HepG2 (cell line): ENCODE measurements around the gene CHMP5. TPM values are rescaled to one million over a fixed set of nuclear protein-coding genes. Genes with fewer than 3 reads are reported as not detected.

Experiments used
- BHLHE40 ChIP-seq: IDR thresholded peaks from 2 replicates; pipeline ENCODE4 v1.6.1; 2011; ENCODE audit warnings: low read length, improper control_type of control experiment
- CEBPG ChIP-seq: IDR thresholded peaks from 2 replicates; pipeline ENCODE4 v1.6.1; 2016
- CREM ChIP-seq, 2 experiments: sonication (generic) in 1 of 2; formaldehyde crosslinking in 1 of 2; IDR thresholded peaks; 2 replicates each; pipeline versions ENCODE4 v1.4.0 to v1.6.1; 2016 to 2020; ENCODE audit warnings: antibody characterized with exemption in 1 of 2, mild to moderate bottlenecking in 1 of 2, missing genetic modification reagents in 1 of 2
- FIP1L1 ChIP-seq: fragments of 200-400 bp; formaldehyde crosslinking; IDR thresholded peaks from 2 replicates; pipeline ENCODE4 v1.6.1; 2018; ENCODE audit warnings: low read depth, mild to moderate bottlenecking, low read length, moderate library complexity, borderline replicate concordance; ENCODE audit not compliant: insufficient read depth
- GABPB1 ChIP-seq: IDR thresholded peaks from 2 replicates; pipeline ENCODE4 v1.6.1; 2016; ENCODE audit warnings: mild to moderate bottlenecking, missing genetic modification reagents, moderate library complexity, missing compliant biosample characterization
- IRF1 ChIP-seq: sonication (generic); formaldehyde crosslinking; IDR thresholded peaks from 2 replicates; pipeline ENCODE4 v1.4.0; 2020; ENCODE audit warnings: low read depth, mild to moderate bottlenecking, missing genetic modification reagents
- MIXL1 ChIP-seq: IDR thresholded peaks from 2 replicates; pipeline ENCODE4 v1.6.1; 2016
- NR2F2 ChIP-seq: IDR thresholded peaks from 2 replicates; pipeline ENCODE4 v1.6.1; 2012; ENCODE audit warnings: low read depth, inconsistent platforms, borderline replicate concordance
- ONECUT2 ChIP-seq: sonication (generic); formaldehyde crosslinking; IDR thresholded peaks from 2 replicates; pipeline ENCODE4 v1.4.0; 2020; ENCODE audit warnings: missing genetic modification reagents
- PAF1 ChIP-seq: IDR thresholded peaks from 2 replicates; pipeline ENCODE4 v1.6.1; 2016; ENCODE audit warnings: missing genetic modification reagents, missing compliant biosample characterization
- RBAK ChIP-seq: sonication (generic); formaldehyde crosslinking; IDR thresholded peaks from 2 replicates; pipeline ENCODE4 v1.5.1; 2020; ENCODE audit warnings: mild to moderate bottlenecking, missing genetic modification reagents
- RFXANK ChIP-seq: IDR thresholded peaks from 2 replicates; pipeline ENCODE4 v1.6.1; 2016
- RFXAP ChIP-seq: sonication (generic); formaldehyde crosslinking; IDR thresholded peaks from 2 replicates; pipeline ENCODE4 v1.4.0; 2020; ENCODE audit warnings: missing genetic modification reagents, borderline replicate concordance
- SALL1 ChIP-seq: sonication (generic); formaldehyde crosslinking; IDR thresholded peaks from 2 replicates; pipeline ENCODE4 v1.8.0; 2022; ENCODE audit warnings: mild to moderate bottlenecking, missing genetic modification reagents
- SRY ChIP-seq: sonication (generic); formaldehyde crosslinking; IDR thresholded peaks from 2 replicates; pipeline ENCODE4 v1.8.0; 2022; ENCODE audit warnings: mild to moderate bottlenecking, missing genetic modification reagents
- TCF7L2 ChIP-seq: IDR thresholded peaks from 2 replicates; pipeline ENCODE4 v1.6.1; 2011; ENCODE audit warnings: mild to moderate bottlenecking, low read depth, low read length, moderate library complexity
- TRAFD1 ChIP-seq: sonication (generic); formaldehyde crosslinking; IDR thresholded peaks from 2 replicates; pipeline ENCODE4 v1.5.1; 2020; ENCODE audit warnings: missing genetic modification reagents, mild to moderate bottlenecking, borderline replicate concordance
- ZFP41 ChIP-seq: sonication (generic); formaldehyde crosslinking; IDR thresholded peaks from 2 replicates; pipeline ENCODE4 v1.4.0; 2020; ENCODE audit warnings: mild to moderate bottlenecking, missing genetic modification reagents, borderline replicate concordance
- ZFP90 ChIP-seq: sonication (generic); formaldehyde crosslinking; IDR thresholded peaks from 2 replicates; pipeline ENCODE4 v1.8.0; 2022; ENCODE audit warnings: missing genetic modification reagents, mild to moderate bottlenecking, inconsistent platforms, borderline replicate concordance
- ZKSCAN5 ChIP-seq: sonication (generic); formaldehyde crosslinking; IDR thresholded peaks from 2 replicates; pipeline ENCODE4 v1.5.1; 2020; ENCODE audit warnings: mild to moderate bottlenecking, missing genetic modification reagents
- ZNF644 ChIP-seq: IDR thresholded peaks from 2 replicates; pipeline ENCODE4 v1.6.1; 2016; ENCODE audit warnings: low read depth
- ZSCAN21 ChIP-seq: sonication (generic); formaldehyde crosslinking; IDR thresholded peaks from 2 replicates; pipeline ENCODE4 v1.8.0; 2022; ENCODE audit warnings: mild to moderate bottlenecking, missing genetic modification reagents, moderate library complexity, borderline replicate concordance
- polyA plus RNA-seq, 8 experiments: library from polyadenylated mRNA; depleted of rRNA in 3 of 8; stranded (reverse) in 7 of 8; unstranded in 1 of 8; fragments of >200 nt; fragmentation: Illumina TruSeq in 4 of 8; extraction: Trizol in 4 of 8; gene quantifications; 2 replicates each; pipeline versions ENCODE4 v1.2.1 to v1.2.3, GENCODE V29; 2011 to 2016; ENCODE audit warnings: low read depth in 4 of 8, missing spikeins in 1 of 8, mixed read lengths in 1 of 8; ENCODE audit not compliant: insufficient read depth in 1 of 8
- total RNA-seq, 5 experiments: library from RNA; depleted of rRNA; stranded (reverse); fragments of >200 nt; fragmentation: Illumina TruSeq; extraction: Trizol; gene quantifications; 2 replicates each; pipeline ENCODE4 v1.2.3, GENCODE V29; 2016; ENCODE audit warnings: low read depth in 1 of 5
- TF ChIP-seq, protein P1 (sequence below): sonication (generic); formaldehyde crosslinking; IDR thresholded peaks from 2 replicates; pipeline ENCODE4 v1.4.0; 2020; ENCODE audit warnings: mild to moderate bottlenecking, low read depth, missing genetic modification reagents
- TF ChIP-seq, protein P2 (sequence below): sonication (generic); formaldehyde crosslinking; conservative IDR thresholded peaks from 2 replicates; pipeline ENCODE4 v1.4.0; 2020; ENCODE audit warnings: mild to moderate bottlenecking, missing genetic modification reagents, moderate library complexity
- TF ChIP-seq, protein P3 (sequence below): sonication (generic); formaldehyde crosslinking; IDR thresholded peaks from 2 replicates; pipeline ENCODE4 v1.8.0; 2022; ENCODE audit warnings: mild to moderate bottlenecking, missing genetic modification reagents

CHMP5 gene
- total and polyA plus RNA-seq, 2 of the 13 experiments (the other 11 are each of a cell fraction or from before 2014, with no cell fraction given), result 46.0 to 57.3 TPM

- TF ChIP-seq GABPB1 (CRISPR knock-in tag), result no peak
- no peak; the same call in 1 of the 2 replicates for TF ChIP-seq SALL1 (CRISPR knock-in tag)
- TF ChIP-seq ZFP90 (CRISPR knock-in tag), result no peak
- TF ChIP-seq RBAK (CRISPR knock-in tag), result no peak
- peak; percentile 52; the same call in 1 of the 2 replicates for TF ChIP-seq MIXL1 (CRISPR knock-in tag)
- TF ChIP-seq, protein P1, sequence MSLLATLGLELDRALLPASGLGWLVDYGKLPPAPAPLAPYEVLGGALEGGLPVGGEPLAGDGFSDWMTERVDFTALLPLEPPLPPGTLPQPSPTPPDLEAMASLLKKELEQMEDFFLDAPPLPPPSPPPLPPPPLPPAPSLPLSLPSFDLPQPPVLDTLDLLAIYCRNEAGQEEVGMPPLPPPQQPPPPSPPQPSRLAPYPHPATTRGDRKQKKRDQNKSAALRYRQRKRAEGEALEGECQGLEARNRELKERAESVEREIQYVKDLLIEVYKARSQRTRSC (CRISPR knock-in tag), result no peak
- TF ChIP-seq TCF7L2, result no peak
- TF ChIP-seq RFXANK (CRISPR knock-in tag), result no peak
- TF ChIP-seq CEBPG (CRISPR knock-in tag), result peak; percentile 90
- no peak for TF ChIP-seq FIP1L1
- TF ChIP-seq SRY, result no peak
- TF ChIP-seq PAF1 (CRISPR knock-in tag), result no peak
- TF ChIP-seq, protein P2, sequence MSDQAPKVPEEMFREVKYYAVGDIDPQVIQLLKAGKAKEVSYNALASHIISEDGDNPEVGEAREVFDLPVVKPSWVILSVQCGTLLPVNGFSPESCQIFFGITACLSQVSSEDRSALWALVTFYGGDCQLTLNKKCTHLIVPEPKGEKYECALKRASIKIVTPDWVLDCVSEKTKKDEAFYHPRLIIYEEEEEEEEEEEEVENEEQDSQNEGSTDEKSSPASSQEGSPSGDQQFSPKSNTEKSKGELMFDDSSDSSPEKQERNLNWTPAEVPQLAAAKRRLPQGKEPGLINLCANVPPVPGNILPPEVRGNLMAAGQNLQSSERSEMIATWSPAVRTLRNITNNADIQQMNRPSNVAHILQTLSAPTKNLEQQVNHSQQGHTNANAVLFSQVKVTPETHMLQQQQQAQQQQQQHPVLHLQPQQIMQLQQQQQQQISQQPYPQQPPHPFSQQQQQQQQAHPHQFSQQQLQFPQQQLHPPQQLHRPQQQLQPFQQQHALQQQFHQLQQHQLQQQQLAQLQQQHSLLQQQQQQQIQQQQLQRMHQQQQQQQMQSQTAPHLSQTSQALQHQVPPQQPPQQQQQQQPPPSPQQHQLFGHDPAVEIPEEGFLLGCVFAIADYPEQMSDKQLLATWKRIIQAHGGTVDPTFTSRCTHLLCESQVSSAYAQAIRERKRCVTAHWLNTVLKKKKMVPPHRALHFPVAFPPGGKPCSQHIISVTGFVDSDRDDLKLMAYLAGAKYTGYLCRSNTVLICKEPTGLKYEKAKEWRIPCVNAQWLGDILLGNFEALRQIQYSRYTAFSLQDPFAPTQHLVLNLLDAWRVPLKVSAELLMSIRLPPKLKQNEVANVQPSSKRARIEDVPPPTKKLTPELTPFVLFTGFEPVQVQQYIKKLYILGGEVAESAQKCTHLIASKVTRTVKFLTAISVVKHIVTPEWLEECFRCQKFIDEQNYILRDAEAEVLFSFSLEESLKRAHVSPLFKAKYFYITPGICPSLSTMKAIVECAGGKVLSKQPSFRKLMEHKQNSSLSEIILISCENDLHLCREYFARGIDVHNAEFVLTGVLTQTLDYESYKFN (CRISPR knock-in tag), result peak; percentile 86
- no peak for TF ChIP-seq ZSCAN21 (CRISPR knock-in tag)
- TF ChIP-seq CREM (IDR thresholded peaks at IDR 0.05), result peak; percentile 54
- no peak for TF ChIP-seq CREM (CRISPR knock-in tag; IDR thresholded peaks at IDR 0.05)
- TF ChIP-seq NR2F2, result no peak; the same call in 1 of the 2 replicates
- TF ChIP-seq, protein P3, sequence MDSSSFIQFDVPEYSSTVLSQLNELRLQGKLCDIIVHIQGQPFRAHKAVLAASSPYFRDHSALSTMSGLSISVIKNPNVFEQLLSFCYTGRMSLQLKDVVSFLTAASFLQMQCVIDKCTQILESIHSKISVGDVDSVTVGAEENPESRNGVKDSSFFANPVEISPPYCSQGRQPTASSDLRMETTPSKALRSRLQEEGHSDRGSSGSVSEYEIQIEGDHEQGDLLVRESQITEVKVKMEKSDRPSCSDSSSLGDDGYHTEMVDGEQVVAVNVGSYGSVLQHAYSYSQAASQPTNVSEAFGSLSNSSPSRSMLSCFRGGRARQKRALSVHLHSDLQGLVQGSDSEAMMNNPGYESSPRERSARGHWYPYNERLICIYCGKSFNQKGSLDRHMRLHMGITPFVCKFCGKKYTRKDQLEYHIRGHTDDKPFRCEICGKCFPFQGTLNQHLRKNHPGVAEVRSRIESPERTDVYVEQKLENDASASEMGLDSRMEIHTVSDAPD, result no peak
- TF ChIP-seq TRAFD1 (CRISPR knock-in tag), result no peak
- peak; percentile 93 for TF ChIP-seq BHLHE40
- TF ChIP-seq ZKSCAN5, result no peak
- TF ChIP-seq ZFP41 (CRISPR knock-in tag), result no peak
- no peak for TF ChIP-seq IRF1 (CRISPR knock-in tag)
- no peak for TF ChIP-seq RFXAP
- no peak for TF ChIP-seq ONECUT2 (CRISPR knock-in tag)
- TF ChIP-seq ZNF644 (CRISPR knock-in tag), result peak; percentile 96
These were observed 28.9 kb downstream of the CHMP5 start (continued) for GRCh38 chr9:33293782-33294181.
